Activated CD4-positive, alpha-beta T cell treated with anti-CD3 and anti-CD28 coated beads for 36 hours (primary cell): ENCODE measurements around the gene HORMAD2. TPM values are rescaled to one million over a fixed set of nuclear protein-coding genes. Genes with fewer than 3 reads are reported as not detected.
A peak's percentile ranks its signal among the peaks of the same experiment; 100 is the strongest.

ENCODE experiments used
- ATAC-seq: fragments of 200-7000 bp; cut with Tn5 transposase; one replicate; pipeline ENCODE4 v1.10.0; 2021; ENCODE audit warnings: mild to moderate bottlenecking, moderate library complexity
- CTCF ChIA-PET: fragments of 350-600 bp; sonication (Branson Sonifier 250); formaldehyde crosslinking; loops from one replicate; lab custom pipeline; 2021; ENCODE audit warnings: antibody characterized with exemption; lab: Charles Lee
- POLR2A ChIA-PET: fragments of 350-600 bp; sonication (Branson Sonifier 250); formaldehyde crosslinking; loops from one replicate; lab custom pipeline; 2021; ENCODE audit warnings: antibody characterized with exemption, inconsistent platforms; lab: Charles Lee
- DNase-seq: peaks from one replicate; pipeline ENCODE4 v3.0.0-alpha.2; 2020
- H3K27ac Mint-ChIP-seq: one replicate; pipeline ENCODE4 v1.8.0; 2021; ENCODE audit warnings: mixed read lengths
- H3K27me3 Mint-ChIP-seq: one replicate; pipeline ENCODE4 v1.8.0; 2021; ENCODE audit warnings: mixed read lengths
- H3K36me3 Mint-ChIP-seq: one replicate; pipeline ENCODE4 v1.8.0; 2021; ENCODE audit warnings: low read depth, mixed read lengths
- H3K4me1 Mint-ChIP-seq: one replicate; pipeline ENCODE4 v1.8.0; 2021; ENCODE audit warnings: mixed read lengths
- H3K4me3 Mint-ChIP-seq: one replicate; pipeline ENCODE4 v1.8.0; 2021; ENCODE audit warnings: mild to moderate bottlenecking, moderate library complexity, mixed read lengths
- H3K9me3 Mint-ChIP-seq: one replicate; pipeline ENCODE4 v1.8.0; 2021; ENCODE audit warnings: low read depth, mixed read lengths
- intact Hi-C, 2 experiments: fragments of 100-400 bp; cut with DNase I in 1 of 2; cut with micrococcal nuclease in 1 of 2; formaldehyde crosslinking; loops; one replicate each; pipeline versions ENCODE4 v1.14.2 to v1.15.1; 2022 to 2024; cut with DNase I, micrococcal nuclease
- total RNA-seq, 2 experiments: library from RNA; stranded (reverse); gene quantifications; one replicate each; pipeline ENCODE4 v1.2.3, GENCODE V29; 2021

The HORMAD2 gene
- total RNA-seq, 2 experiments from 2014 or later: not detected

GRCh38 chr22:30043161-30043560, 37.1 kb upstream of the HORMAD2 start:
- H3K9me3 Mint-ChIP-seq: no peaks in the 10 kb centered on the region
- intact Hi-C loops: no loop called here
- no peak overlapping the region for H3K27ac Mint-ChIP-seq
- no peak overlapping the region for H3K4me3 Mint-ChIP-seq
- ChIA-PET POLR2A (no interaction called here), CTCF (interaction anchor here (1.3 kb wide), 1 partner anchor 46 kb away, joined by 3 read pairs; no protein-coding TSS in a partner anchor)
- peaks cover 11% of the 10 kb centered on the region for H3K4me1 Mint-ChIP-seq
- DNase-seq (no peak), ATAC-seq (no peak)
- H3K36me3 Mint-ChIP-seq: no peaks in the 10 kb centered on the region
- H3K27me3 Mint-ChIP-seq: no peaks in the 10 kb centered on the region

GRCh38 chr22:30044369-30044768, 35.9 kb upstream of the HORMAD2 start:
- H3K4me3 Mint-ChIP-seq: no peak overlapping the region
- ChIA-PET CTCF (interaction anchor here (0.6 kb wide), 1 partner anchor 61 kb away, joined by 3 read pairs; no protein-coding TSS in a partner anchor), POLR2A (no interaction called here)
- no peak overlapping the region for H3K27ac Mint-ChIP-seq
- no peaks in the 10 kb centered on the region for H3K36me3 Mint-ChIP-seq
- no peaks in the 10 kb centered on the region for H3K27me3 Mint-ChIP-seq
- H3K9me3 Mint-ChIP-seq: no peaks in the 10 kb centered on the region
- intact Hi-C loops: no loop called here
- ATAC-seq (peak; percentile 69), DNase-seq (peak; percentile 13)
- H3K4me1 Mint-ChIP-seq: peaks cover 11% of the 10 kb centered on the region

GRCh38 chr22:30044881-30045493, 35.3 kb upstream of the HORMAD2 start:
- no peak overlapping the region for H3K27ac Mint-ChIP-seq
- DNase-seq (no peak), ATAC-seq (no peak)
- no peaks in the 10 kb centered on the region for H3K9me3 Mint-ChIP-seq
- H3K27me3 Mint-ChIP-seq: no peaks in the 10 kb centered on the region
- CTCF ChIA-PET: interaction anchor here (0.6 to 1.4 kb wide), 2 partner anchors 44 to 61 kb away, joined by 3 to 4 read pairs; no protein-coding TSS in a partner anchor
- POLR2A ChIA-PET: no interaction called here
- no peak overlapping the region for H3K4me3 Mint-ChIP-seq
- H3K4me1 Mint-ChIP-seq: peaks cover 11% of the 10 kb centered on the region
- no peaks in the 10 kb centered on the region for H3K36me3 Mint-ChIP-seq
- intact Hi-C loops: no loop called here

GRCh38 chr22:30045494-30045887, 34.8 kb upstream of the HORMAD2 start:
- CTCF ChIA-PET: interaction anchor here (1.4 kb wide), 1 partner anchor 43 kb away, joined by 4 read pairs; no protein-coding TSS in a partner anchor
- no peak overlapping the region for H3K27ac Mint-ChIP-seq
- intact Hi-C loops: no loop called here
- peaks cover 11% of the 10 kb centered on the region for H3K4me1 Mint-ChIP-seq
- POLR2A ChIA-PET: interaction anchor here (0.6 kb wide), 1 partner anchor 93 kb away, joined by 4 read pairs; no protein-coding TSS in a partner anchor
- no peaks in the 10 kb centered on the region for H3K27me3 Mint-ChIP-seq
- H3K9me3 Mint-ChIP-seq: no peaks in the 10 kb centered on the region
- DNase-seq (no peak), ATAC-seq (no peak)
- H3K36me3 Mint-ChIP-seq: no peaks in the 10 kb centered on the region
- H3K4me3 Mint-ChIP-seq: no peak overlapping the region

- Mint-ChIP-seq H3K9me3 (no peaks in the 10 kb centered on the region), H3K4me1 (peaks cover 11% of the 10 kb centered on the region), H3K27me3 (no peaks in the 10 kb centered on the region), H3K27ac (no peak overlapping the region), H3K4me3 (no peak overlapping the region), H3K36me3 (no peaks in the 10 kb centered on the region)
- intact Hi-C loops: no loop called here
- CTCF ChIA-PET: interaction anchor here (0.6 to 1.4 kb wide), 2 partner anchors 19 to 43 kb away, joined by 3 to 4 read pairs; no protein-coding TSS in a partner anchor
- DNase-seq: no peak
- POLR2A ChIA-PET: interaction anchor here (0.6 kb wide), 1 partner anchor 94 kb away, joined by 4 read pairs; no protein-coding TSS in a partner anchor
- ATAC-seq: no peak
These were observed 34.2 kb upstream of the HORMAD2 start for GRCh38 chr22:30045901-30046715.

- ATAC-seq: no peak
- Mint-ChIP-seq H3K36me3 (no peaks in the 10 kb centered on the region), H3K27ac (no peak overlapping the region), H3K4me3 (no peak overlapping the region), H3K4me1 (peaks cover 11% of the 10 kb centered on the region), H3K27me3 (no peaks in the 10 kb centered on the region), H3K9me3 (no peaks in the 10 kb centered on the region)
- DNase-seq: no peak
- intact Hi-C loops: no loop called here
- POLR2A ChIA-PET: no interaction called here
- CTCF ChIA-PET: interaction anchor here (0.6 to 1.0 kb wide), 5 partner anchors 19 to 1635 kb away, joined by 3 to 4 read pairs (median 3); no protein-coding TSS in a partner anchor
These were observed 33.4 kb upstream of the HORMAD2 start for GRCh38 chr22:30046716-30047363.

GRCh38 chr22:30047364-30047738, 32.9 kb upstream of the HORMAD2 start:
- ATAC-seq (peak; percentile 55), DNase-seq (no peak)
- Mint-ChIP-seq H3K27ac (no peak overlapping the region), H3K9me3 (no peaks in the 10 kb centered on the region), H3K4me1 (peaks cover 11% of the 10 kb centered on the region), H3K27me3 (no peaks in the 10 kb centered on the region), H3K36me3 (no peaks in the 10 kb centered on the region), H3K4me3 (no peak overlapping the region)
- intact Hi-C loops: no loop called here
- POLR2A ChIA-PET: no interaction called here
- CTCF ChIA-PET: interaction anchor here (0.6 to 1.0 kb wide), 4 partner anchors 34 to 1634 kb away, joined by 3 to 4 read pairs (median 3); no protein-coding TSS in a partner anchor

GRCh38 chr22:30048681-30049080, 31.6 kb upstream of the HORMAD2 start:
- Mint-ChIP-seq H3K27ac (no peak overlapping the region), H3K4me1 (peaks cover 11% of the 10 kb centered on the region), H3K27me3 (no peaks in the 10 kb centered on the region), H3K4me3 (no peak overlapping the region), H3K9me3 (no peaks in the 10 kb centered on the region), H3K36me3 (no peaks in the 10 kb centered on the region)
- no peak for ATAC-seq
- no peak for DNase-seq
- ChIA-PET CTCF (interaction anchor here (0.6 kb wide), 1 partner anchor 577 kb away, joined by 3 read pairs; no protein-coding TSS in a partner anchor), POLR2A (no interaction called here)
- intact Hi-C loops: no loop called here

- DNase-seq (no peak), ATAC-seq (no peak)
- Mint-ChIP-seq H3K4me3 (no peak overlapping the region), H3K27me3 (no peaks in the 10 kb centered on the region), H3K36me3 (peaks cover 2% of the 10 kb centered on the region), H3K4me1 (no peaks in the 10 kb centered on the region), H3K9me3 (peaks cover 11% of the 10 kb centered on the region), H3K27ac (no peak overlapping the region)
- POLR2A ChIA-PET: no interaction called here
- intact Hi-C loops: no loop called here
- CTCF ChIA-PET: interaction anchor here (1.6 kb wide), 1 partner anchor 216 kb away, joined by 7 read pairs; the partner anchor contains the start of gene ASCC2
These were observed 26.0 kb upstream of the HORMAD2 start for GRCh38 chr22:30054067-30054763.

- Mint-ChIP-seq H3K4me3 (no peak overlapping the region), H3K36me3 (peaks cover 2% of the 10 kb centered on the region), H3K4me1 (no peaks in the 10 kb centered on the region), H3K27me3 (no peaks in the 10 kb centered on the region), H3K27ac (no peak overlapping the region), H3K9me3 (peaks cover 11% of the 10 kb centered on the region)
- intact Hi-C loops: no loop called here
- ATAC-seq (no peak), DNase-seq (no peak)
- ChIA-PET CTCF (interaction anchor here (1.6 kb wide), 1 partner anchor 217 kb away, joined by 7 read pairs; the partner anchor contains the start of gene ASCC2), POLR2A (no interaction called here)
These were observed 25.5 kb upstream of the HORMAD2 start for GRCh38 chr22:30054764-30055069.

- no peak for DNase-seq
- intact Hi-C loops: no loop called here
- Mint-ChIP-seq H3K36me3 (peaks cover 2% of the 10 kb centered on the region), H3K4me3 (no peak overlapping the region), H3K9me3 (peaks cover 11% of the 10 kb centered on the region), H3K27me3 (no peaks in the 10 kb centered on the region), H3K27ac (no peak overlapping the region), H3K4me1 (no peaks in the 10 kb centered on the region)
- no peak for ATAC-seq
- ChIA-PET POLR2A (no interaction called here), CTCF (interaction anchor here (0.8 kb wide), 1 partner anchor 32 kb away, joined by 3 read pairs; no protein-coding TSS in a partner anchor)
These were observed 24.2 kb upstream of the HORMAD2 start for GRCh38 chr22:30056015-30056414.
